GM23338 (cell line): Measurements from ENCODE around the gene FKBP2.

ENCODE experiments used
- CTCF ChIP-seq, 2 experiments: fragments of 200-600 bp in 1 of 2; sonication (generic) in 1 of 2; conservative IDR thresholded peaks; 2 replicates each; pipeline versions ENCODE4 v1.5.1 to v1.6.1; 2016 to 2017; ENCODE audit warnings: antibody characterized with exemption in 2 of 2, low read depth in 2 of 2, mild to moderate bottlenecking in 2 of 2, moderate library complexity in 1 of 2
- EZH2 ChIP-seq: fragments of 200-600 bp; sonication (generic); IDR thresholded peaks from one replicate; pipeline ENCODE4 v1.8.0; 2017; ENCODE audit warnings: antibody characterized with exemption, mild to moderate bottlenecking, low read depth; ENCODE audit not compliant: unreplicated experiment
- JUNB ChIP-seq: IDR thresholded peaks from one replicate; pipeline ENCODE4 v1.6.1; 2016; ENCODE audit warnings: antibody characterized with exemption; ENCODE audit not compliant: unreplicated experiment
- POLR2AphosphoS5 ChIP-seq: IDR thresholded peaks from 2 replicates; pipeline ENCODE4 v1.6.1; 2016; ENCODE audit warnings: antibody characterized with exemption, low read depth
- TF ChIP-seq, protein P1 (sequence below): IDR thresholded peaks from one replicate; pipeline ENCODE4 v1.6.1; 2018; ENCODE audit warnings: antibody characterized with exemption; ENCODE audit not compliant: unreplicated experiment

GRCh38 chr11:64203421-64204079, 37.3 kb upstream of the FKBP2 start:
- TF ChIP-seq EZH2 (no peak), JUNB (no peak), POLR2AphosphoS5 (no peak), CTCF (conservative IDR thresholded peaks at IDR 0.05; ENCODE audit: low read depth in 2 of 2) (no peak)
- TF ChIP-seq, protein P1, sequence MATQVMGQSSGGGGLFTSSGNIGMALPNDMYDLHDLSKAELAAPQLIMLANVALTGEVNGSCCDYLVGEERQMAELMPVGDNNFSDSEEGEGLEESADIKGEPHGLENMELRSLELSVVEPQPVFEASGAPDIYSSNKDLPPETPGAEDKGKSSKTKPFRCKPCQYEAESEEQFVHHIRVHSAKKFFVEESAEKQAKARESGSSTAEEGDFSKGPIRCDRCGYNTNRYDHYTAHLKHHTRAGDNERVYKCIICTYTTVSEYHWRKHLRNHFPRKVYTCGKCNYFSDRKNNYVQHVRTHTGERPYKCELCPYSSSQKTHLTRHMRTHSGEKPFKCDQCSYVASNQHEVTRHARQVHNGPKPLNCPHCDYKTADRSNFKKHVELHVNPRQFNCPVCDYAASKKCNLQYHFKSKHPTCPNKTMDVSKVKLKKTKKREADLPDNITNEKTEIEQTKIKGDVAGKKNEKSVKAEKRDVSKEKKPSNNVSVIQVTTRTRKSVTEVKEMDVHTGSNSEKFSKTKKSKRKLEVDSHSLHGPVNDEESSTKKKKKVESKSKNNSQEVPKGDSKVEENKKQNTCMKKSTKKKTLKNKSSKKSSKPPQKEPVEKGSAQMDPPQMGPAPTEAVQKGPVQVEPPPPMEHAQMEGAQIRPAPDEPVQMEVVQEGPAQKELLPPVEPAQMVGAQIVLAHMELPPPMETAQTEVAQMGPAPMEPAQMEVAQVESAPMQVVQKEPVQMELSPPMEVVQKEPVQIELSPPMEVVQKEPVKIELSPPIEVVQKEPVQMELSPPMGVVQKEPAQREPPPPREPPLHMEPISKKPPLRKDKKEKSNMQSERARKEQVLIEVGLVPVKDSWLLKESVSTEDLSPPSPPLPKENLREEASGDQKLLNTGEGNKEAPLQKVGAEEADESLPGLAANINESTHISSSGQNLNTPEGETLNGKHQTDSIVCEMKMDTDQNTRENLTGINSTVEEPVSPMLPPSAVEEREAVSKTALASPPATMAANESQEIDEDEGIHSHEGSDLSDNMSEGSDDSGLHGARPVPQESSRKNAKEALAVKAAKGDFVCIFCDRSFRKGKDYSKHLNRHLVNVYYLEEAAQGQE: no peak
